H9 (cell line): Measurements from ENCODE around the gene ZFP36L1. TPM values are rescaled to one million over a fixed set of nuclear protein-coding genes. Genes with fewer than 3 reads are reported as not detected.

Experiments used
- DNase-seq: peaks from one replicate; pipeline ENCODE4 v3.0.0-alpha.2; 2017
- H2AFZ ChIP-seq: one replicate; pipeline ENCODE4 v1.6.1; 2013; ENCODE audit warnings: mild to moderate bottlenecking, low read length, control low read depth, moderate library complexity
- H2AK5ac ChIP-seq: 2 replicates; pipeline ENCODE4 v1.6.1; 2013; ENCODE audit warnings: low read length, control low read depth, mixed read lengths; ENCODE audit not compliant: insufficient read length
- H2BK120ac ChIP-seq: one replicate; pipeline ENCODE4 v1.6.1; 2013; ENCODE audit warnings: low read depth, mild to moderate bottlenecking, low read length, control low read depth, inconsistent platforms; ENCODE audit not compliant: poor library complexity, severe bottlenecking
- H2BK12ac ChIP-seq: 2 replicates; pipeline ENCODE4 v1.6.1; 2013; ENCODE audit warnings: low read length, control low read depth, mixed read lengths, low read depth; ENCODE audit not compliant: insufficient read length
- H2BK15ac ChIP-seq: 2 replicates; pipeline ENCODE4 v1.6.1; 2013; ENCODE audit warnings: low read depth, low read length, control low read depth
- H2BK20ac ChIP-seq: one replicate; pipeline ENCODE4 v1.6.1; 2013; ENCODE audit warnings: low read depth, mild to moderate bottlenecking, low read length, control low read depth, inconsistent platforms; ENCODE audit not compliant: poor library complexity, severe bottlenecking
- H2BK5ac ChIP-seq: 2 replicates; pipeline ENCODE4 v1.6.1; 2013; ENCODE audit warnings: low read length, control low read depth, mixed read lengths; ENCODE audit not compliant: insufficient read length
- H3K14ac ChIP-seq: 2 replicates; pipeline ENCODE4 v1.6.1; 2013; ENCODE audit warnings: low read length, control low read depth; ENCODE audit not compliant: insufficient read depth
- H3K18ac ChIP-seq: 2 replicates; pipeline ENCODE4 v1.6.1; 2013; ENCODE audit warnings: low read depth, mild to moderate bottlenecking, mixed read lengths, low read length, control low read depth; ENCODE audit not compliant: insufficient read length
- H3K23ac ChIP-seq: 2 replicates; pipeline ENCODE4 v1.6.1; 2013; ENCODE audit warnings: low read length, control low read depth, mixed read lengths, low read depth; ENCODE audit not compliant: insufficient read length
- H3K23me2 ChIP-seq: 2 replicates; pipeline ENCODE4 v1.6.1; 2013; ENCODE audit warnings: low read depth, mild to moderate bottlenecking, mixed read lengths, low read length, control low read depth; ENCODE audit not compliant: insufficient read length, poor library complexity, severe bottlenecking
- H3K27ac ChIP-seq: 2 replicates; pipeline ENCODE4 v1.5.1; 2013; ENCODE audit warnings: low read length, control low read depth, mixed read lengths, low read depth; ENCODE audit not compliant: insufficient read length
- H3K27me3 ChIP-seq: 2 replicates; pipeline ENCODE4 v1.6.1; 2013; ENCODE audit warnings: low read length, control low read depth, inconsistent platforms; ENCODE audit not compliant: insufficient read depth
- H3K4ac ChIP-seq: 2 replicates; pipeline ENCODE4 v1.6.1; 2013; ENCODE audit warnings: low read depth, mild to moderate bottlenecking, control low read depth, inconsistent platforms, low read length, moderate library complexity
- H3K4me1 ChIP-seq: 2 replicates; pipeline ENCODE4 v1.6.1; 2013; ENCODE audit warnings: low read length, control low read depth, inconsistent platforms; ENCODE audit not compliant: insufficient read depth
- H3K4me2 ChIP-seq: 2 replicates; pipeline ENCODE4 v1.6.1; 2013; ENCODE audit warnings: low read length, control low read depth, mixed read lengths; ENCODE audit not compliant: insufficient read length, insufficient read depth
- H3K56ac ChIP-seq: 2 replicates; pipeline ENCODE4 v1.6.1; 2013; ENCODE audit warnings: low read depth, mild to moderate bottlenecking, mixed read lengths, low read length, control low read depth; ENCODE audit not compliant: insufficient read length
- H3K79me1 ChIP-seq: 2 replicates; pipeline ENCODE4 v1.6.1; 2013; ENCODE audit warnings: low read depth, mild to moderate bottlenecking, moderate library complexity, low read length, control low read depth, inconsistent platforms; ENCODE audit not compliant: insufficient read depth, poor library complexity, severe bottlenecking
- H3K79me2 ChIP-seq: 2 replicates; pipeline ENCODE4 v1.6.1; 2013; ENCODE audit warnings: low read length, control low read depth, inconsistent platforms; ENCODE audit not compliant: insufficient read depth
- H3K9ac ChIP-seq: 2 replicates; pipeline ENCODE4 v1.6.1; 2013; ENCODE audit warnings: low read length, control low read depth, mixed read lengths; ENCODE audit not compliant: insufficient read length; ENCODE audit errors: extremely low read depth
- H3K9me3 ChIP-seq: one replicate; pipeline ENCODE4 v1.6.1; 2013; ENCODE audit warnings: low read depth, low read length, inconsistent platforms; ENCODE audit not compliant: control insufficient read depth
- H3T11ph ChIP-seq: one replicate; pipeline ENCODE4 v1.6.1; 2013; ENCODE audit warnings: mild to moderate bottlenecking, low read length, control low read depth, inconsistent platforms
- H4K20me1 ChIP-seq: one replicate; pipeline ENCODE4 v1.6.1; 2013; ENCODE audit not compliant: control insufficient read depth, insufficient read length, insufficient read depth
- H4K5ac ChIP-seq: 2 replicates; pipeline ENCODE4 v1.6.1; 2013; ENCODE audit warnings: low read depth, mild to moderate bottlenecking, mixed read lengths, low read length, control low read depth; ENCODE audit not compliant: insufficient read length
- H4K8ac ChIP-seq: replicated peaks from 2 replicates; pipeline ENCODE4 v1.6.1; 2013; ENCODE audit warnings: low read length, control low read depth, mixed read lengths, low read depth; ENCODE audit not compliant: insufficient read length
- H4K91ac ChIP-seq: 2 replicates; pipeline ENCODE4 v1.6.1; 2013; ENCODE audit warnings: low read depth, mild to moderate bottlenecking, moderate library complexity, mixed read lengths, low read length, control low read depth; ENCODE audit not compliant: insufficient read length
- H3K27ac Mint-ChIP-seq, 3 experiments: 2 replicates in 2 of 3; 3 replicates in 1 of 3; pipeline ENCODE4 v1.8.0; 2020 to 2021; ENCODE audit warnings: mixed read lengths in 3 of 3, mild to moderate bottlenecking in 1 of 3, moderate library complexity in 1 of 3
- H3K27me3 Mint-ChIP-seq: 2 replicates; pipeline ENCODE4 v1.8.0; 2021; ENCODE audit warnings: low read depth, mild to moderate bottlenecking, moderate library complexity, mixed read lengths
- H3K36me3 Mint-ChIP-seq, 3 experiments: 2 replicates in 2 of 3; 3 replicates in 1 of 3; pipeline ENCODE4 v1.8.0; 2020 to 2021; ENCODE audit warnings: low read depth in 3 of 3, mixed read lengths in 3 of 3; ENCODE audit not compliant: insufficient read depth in 1 of 3
- H3K4me1 Mint-ChIP-seq, 2 experiments: 2 replicates each; pipeline ENCODE4 v1.8.0; 2020; ENCODE audit warnings: mixed read lengths in 2 of 2
- H3K4me3 Mint-ChIP-seq, 2 experiments: 2 replicates in 1 of 2; 3 replicates in 1 of 2; pipeline ENCODE4 v1.8.0; 2020 to 2021; ENCODE audit warnings: mild to moderate bottlenecking in 2 of 2, mixed read lengths in 2 of 2, moderate library complexity in 1 of 2
- H3K9me3 Mint-ChIP-seq, 2 experiments: 2 replicates in 1 of 2; 3 replicates in 1 of 2; pipeline ENCODE4 v1.8.0; 2020; ENCODE audit warnings: mild to moderate bottlenecking in 2 of 2, mixed read lengths in 2 of 2, moderate library complexity in 1 of 2
- CTCF ChIP-seq: fragments of 200-600 bp; sonication (generic); conservative IDR thresholded peaks from 3 replicates; pipeline ENCODE4 v1.8.0; 2021; ENCODE audit warnings: antibody characterized with exemption, mild to moderate bottlenecking
- total RNA-seq: library from RNA; stranded (reverse); gene quantifications from 2 replicates; pipeline ENCODE4 v1.2.1, GENCODE V29; 2021

Gene ZFP36L1
- total RNA-seq, 1 experiment from 2014 or later = 109 TPM

GRCh38 chr14:68828698-68829097 lies 35.8 kb upstream of the ZFP36L1 start:
- Histone ChIP-seq H3K4me1 (no peaks in the 10 kb centered on the region; the same call in 1 of the 2 replicates), H3K79me2 (no peaks in the 10 kb centered on the region), H3K23ac (no peak overlapping the region), H2BK120ac (no peak overlapping the region), H3K27ac (no peak overlapping the region), H3K23me2 (no peaks in the 10 kb centered on the region), H3K9ac (no peak overlapping the region), H3K79me1 (no peaks in the 10 kb centered on the region), H3K27me3 (no peaks in the 10 kb centered on the region), H4K5ac (no peak overlapping the region), H3K14ac (no peak overlapping the region), H2BK20ac (no peak overlapping the region), H4K91ac (no peak overlapping the region), H4K8ac (no peak overlapping the region), H2AK5ac (no peak overlapping the region), H3K18ac (no peak overlapping the region), H3K4me2 (no peak overlapping the region), H4K20me1 (no peaks in the 10 kb centered on the region), H3K4ac (no peak overlapping the region), H2BK5ac (no peak overlapping the region), H2BK12ac (no peak overlapping the region), H2AFZ (no peak overlapping the region), H2BK15ac (no peak overlapping the region), H3K56ac (no peak overlapping the region), H3K9me3 (no peaks in the 10 kb centered on the region), H3T11ph (no peak overlapping the region)
- no peak for DNase-seq
- no peaks in the 10 kb centered on the region; the same call in 1 of the 2 replicates for H3K27me3 Mint-ChIP-seq
- H3K27ac Mint-ChIP-seq = no peak overlapping the region
- H3K9me3 Mint-ChIP-seq = peaks cover 5 to 12% of the 10 kb centered on the region in 2 experiments; a peak in 4 of 5 replicates
- H3K4me1 Mint-ChIP-seq = peaks cover 0 to 2% of the 10 kb centered on the region in 2 experiments; a peak in 1 of 4 replicates
- no peaks in the 10 kb centered on the region; a peak in 1 of 7 replicates for H3K36me3 Mint-ChIP-seq
- no peak for TF ChIP-seq CTCF
- H3K4me3 Mint-ChIP-seq = no peak overlapping the region
